ENCODE results near the gene KLHL7.
"Not testable (repeated sequence)": the region's sequence is repeated elsewhere in the genome, so short reads cannot be mapped to it uniquely, and the experiment has no call there.

KLHL7 gene

GRCh38 chr7:23108995-23109394, 3.4 kb downstream of the KLHL7 start:
- no peaks in the 10 kb centered on the region for H3K9me3 ChIP-seq (ENCODE audit: control insufficient read depth, insufficient read depth, low read length)
- H3K27ac ChIP-seq (ENCODE audit: low read depth, low read length): no peak overlapping the region
- H3K4me3 ChIP-seq (ENCODE audit: low read depth, low read length): peak overlapping the region; percentile 86; the same call in 1 of the 2 replicates
- no peaks in the 10 kb centered on the region for H3K36me3 ChIP-seq (ENCODE audit: control insufficient read depth, insufficient read depth, low read length)
- H3K27me3 ChIP-seq (ENCODE audit: control insufficient read depth, insufficient read depth, low read length): no peaks in the 10 kb centered on the region
- H3K9ac ChIP-seq (ENCODE audit: low read depth, low read length): no peak overlapping the region
- H3K4me1 ChIP-seq (ENCODE audit: control insufficient read depth, insufficient read depth, low read length): peaks cover 39% of the 10 kb centered on the region

- no peak overlapping the region for H3K4me3 ChIP-seq (ENCODE audit: low read depth, low read length)
- H3K36me3 ChIP-seq (ENCODE audit: control insufficient read depth, insufficient read depth, low read length): no peaks in the 10 kb centered on the region
- no peak overlapping the region for H3K27ac ChIP-seq (ENCODE audit: low read depth, low read length)
- peaks cover 44% of the 10 kb centered on the region for H3K4me1 ChIP-seq (ENCODE audit: control insufficient read depth, insufficient read depth, low read length)
- no peaks in the 10 kb centered on the region for H3K9me3 ChIP-seq (ENCODE audit: control insufficient read depth, insufficient read depth, low read length)
- H3K27me3 ChIP-seq (ENCODE audit: control insufficient read depth, insufficient read depth, low read length): no peaks in the 10 kb centered on the region
- no peak overlapping the region for H3K9ac ChIP-seq (ENCODE audit: low read depth, low read length)
These were observed 3.9 kb downstream of the KLHL7 start for GRCh38 chr7:23109470-23109869.

DNA sequence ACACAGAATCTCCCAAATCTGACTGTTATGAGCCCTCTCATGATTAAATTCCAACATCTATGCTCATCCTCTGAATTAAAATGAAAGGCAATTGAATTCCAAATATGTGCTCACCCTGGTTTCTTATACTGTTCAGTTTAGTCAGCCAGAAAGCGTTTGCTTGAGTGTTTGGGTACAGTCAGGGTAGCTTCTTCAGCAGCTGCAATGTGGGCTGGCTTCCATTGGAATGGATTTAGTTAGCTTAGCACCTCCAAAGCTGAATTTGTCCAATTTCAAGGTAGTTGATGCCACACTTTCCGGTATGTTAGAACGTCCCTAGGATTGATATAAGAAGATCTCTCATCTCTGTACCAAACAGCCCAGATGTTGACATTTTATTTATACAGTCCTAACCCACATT, 9.3 kb downstream of the KLHL7 start:
- no peak overlapping the region for H3K4me3 ChIP-seq (ENCODE audit: low read depth, low read length)
- H3K27ac ChIP-seq (ENCODE audit: low read depth, low read length): peak overlapping the region; percentile 95
- no peak overlapping the region for H3K9ac ChIP-seq (ENCODE audit: low read depth, low read length)
- H3K9me3 ChIP-seq (ENCODE audit: control insufficient read depth, insufficient read depth, low read length): no peaks in the 10 kb centered on the region
- peaks cover 65% of the 10 kb centered on the region for H3K4me1 ChIP-seq (ENCODE audit: control insufficient read depth, insufficient read depth, low read length)
- no peaks in the 10 kb centered on the region for H3K27me3 ChIP-seq (ENCODE audit: control insufficient read depth, insufficient read depth, low read length)
- 0 out of 2 replicates have a peak, but pooled peaks cover 5% of the 10 kb centered on the region for H3K36me3 ChIP-seq (ENCODE audit: control insufficient read depth, insufficient read depth, low read length)

DNA sequence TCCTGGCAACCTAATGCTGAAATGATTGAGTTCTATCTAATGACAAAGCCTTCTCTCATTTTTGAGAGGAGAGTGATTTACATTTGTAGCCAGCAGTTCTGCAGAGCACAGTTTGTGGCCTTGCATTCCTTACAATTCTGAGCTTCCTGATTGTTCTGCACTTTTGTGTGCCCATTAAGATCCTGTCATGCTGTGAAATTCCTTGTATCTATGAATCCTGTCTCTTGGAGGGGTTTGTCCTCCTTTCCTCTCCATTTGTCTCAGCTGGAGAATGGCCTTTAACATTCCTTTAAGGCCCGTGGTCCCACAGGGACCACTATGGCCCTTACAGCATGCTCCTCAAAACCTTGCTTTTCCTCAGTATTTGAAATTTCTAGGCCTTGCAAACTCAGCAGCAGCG, 10.4 kb downstream of the KLHL7 start:
- Histone ChIP-seq H3K9ac (ENCODE audit: low read depth, low read length) (0 out of 2 replicates have a peak overlapping the region, but pooled peaks have one; percentile 4), H3K9me3 (ENCODE audit: control insufficient read depth, insufficient read depth, low read length) (no peaks in the 10 kb centered on the region), H3K36me3 (ENCODE audit: control insufficient read depth, insufficient read depth, low read length) (0 out of 2 replicates have a peak, but pooled peaks cover 5% of the 10 kb centered on the region), H3K4me1 (ENCODE audit: control insufficient read depth, insufficient read depth, low read length) (peaks cover 65% of the 10 kb centered on the region), H3K27me3 (ENCODE audit: control insufficient read depth, insufficient read depth, low read length) (no peaks in the 10 kb centered on the region), H3K4me3 (ENCODE audit: low read depth, low read length) (peak overlapping the region; percentile 0; the same call in 1 of the 2 replicates), H3K27ac (ENCODE audit: low read depth, low read length) (peak overlapping the region; percentile 95)

DNA sequence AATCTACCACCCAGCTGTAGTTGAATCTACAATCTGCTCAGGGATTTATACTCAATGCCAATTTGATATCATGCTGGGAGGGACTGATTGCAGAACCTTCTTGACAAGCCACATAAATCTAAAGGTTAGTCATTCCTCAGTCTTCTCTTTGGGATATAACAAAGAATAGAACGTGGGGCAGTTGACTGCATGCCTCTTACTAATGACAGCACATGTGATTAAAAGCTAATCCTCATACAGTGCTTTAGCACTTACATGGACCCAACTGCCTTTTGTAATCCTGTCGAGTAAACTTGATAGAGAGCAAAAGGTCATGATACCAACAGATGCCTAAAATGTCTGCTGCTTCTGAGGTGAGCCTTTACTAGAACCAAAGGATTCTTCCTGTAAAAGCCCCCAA, 12.3 kb downstream of the KLHL7 start:
- no peak overlapping the region for H3K4me3 ChIP-seq (ENCODE audit: low read depth, low read length)
- H3K27ac ChIP-seq (ENCODE audit: low read depth, low read length): peak overlapping the region; percentile 31
- H3K27me3 ChIP-seq (ENCODE audit: control insufficient read depth, insufficient read depth, low read length): no peaks in the 10 kb centered on the region
- peaks cover 5% of the 10 kb centered on the region; the same call in 1 of the 2 replicates for H3K36me3 ChIP-seq (ENCODE audit: control insufficient read depth, insufficient read depth, low read length)
- no peak overlapping the region for H3K9ac ChIP-seq (ENCODE audit: low read depth, low read length)
- peaks cover 51% of the 10 kb centered on the region for H3K4me1 ChIP-seq (ENCODE audit: control insufficient read depth, insufficient read depth, low read length)
- H3K9me3 ChIP-seq (ENCODE audit: control insufficient read depth, insufficient read depth, low read length): no peaks in the 10 kb centered on the region

- peaks cover 14% of the 10 kb centered on the region for H3K36me3 ChIP-seq (ENCODE audit: control insufficient read depth, insufficient read depth, low read length)
- peaks cover 29% of the 10 kb centered on the region for H3K4me1 ChIP-seq (ENCODE audit: control insufficient read depth, insufficient read depth, low read length)
- H3K9ac ChIP-seq (ENCODE audit: low read depth, low read length): no peak overlapping the region
- no peaks in the 10 kb centered on the region for H3K27me3 ChIP-seq (ENCODE audit: control insufficient read depth, insufficient read depth, low read length)
- H3K9me3 ChIP-seq (ENCODE audit: control insufficient read depth, insufficient read depth, low read length): no peaks in the 10 kb centered on the region
- no peak overlapping the region for H3K27ac ChIP-seq (ENCODE audit: low read depth, low read length)
- H3K4me3 ChIP-seq (ENCODE audit: low read depth, low read length): no peak overlapping the region
These were observed 14.5 kb downstream of the KLHL7 start for GRCh38 chr7:23120106-23120505.

- Histone ChIP-seq H3K36me3 (ENCODE audit: control insufficient read depth, insufficient read depth, low read length) (peaks cover 25% of the 10 kb centered on the region), H3K27me3 (ENCODE audit: control insufficient read depth, insufficient read depth, low read length) (no peaks in the 10 kb centered on the region), H3K27ac (ENCODE audit: low read depth, low read length) (no peak overlapping the region), H3K9me3 (ENCODE audit: control insufficient read depth, insufficient read depth, low read length) (no peaks in the 10 kb centered on the region), H3K4me3 (ENCODE audit: low read depth, low read length) (no peak overlapping the region), H3K9ac (ENCODE audit: low read depth, low read length) (no peak overlapping the region), H3K4me1 (ENCODE audit: control insufficient read depth, insufficient read depth, low read length) (peaks cover 19% of the 10 kb centered on the region)
These were observed 15.6 kb downstream of the KLHL7 start for GRCh38 chr7:23121165-23121564.

DNA sequence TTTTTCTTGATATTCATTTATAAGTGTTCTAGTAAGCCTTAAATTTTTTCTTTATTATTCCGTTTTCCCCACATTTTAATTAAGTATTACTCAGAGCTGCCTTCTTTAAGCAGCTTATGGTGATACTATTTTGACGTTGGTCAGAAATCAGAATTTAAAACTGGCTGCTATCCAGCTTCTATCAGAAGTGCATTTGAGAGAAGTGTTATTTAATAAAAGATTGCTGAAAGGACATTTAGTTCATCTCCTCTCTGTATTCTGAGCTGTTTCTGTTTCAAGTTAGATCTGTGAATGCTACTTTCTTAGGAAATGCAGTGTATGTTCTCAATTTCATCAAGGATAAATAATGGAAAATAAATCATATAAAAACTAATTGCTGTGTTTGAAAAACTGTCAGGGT, 17.4 kb downstream of the KLHL7 start:
- Histone ChIP-seq H3K9ac (ENCODE audit: low read depth, low read length) (no peak overlapping the region), H3K4me3 (ENCODE audit: low read depth, low read length) (no peak overlapping the region), H3K27me3 (ENCODE audit: control insufficient read depth, insufficient read depth, low read length) (no peaks in the 10 kb centered on the region), H3K9me3 (ENCODE audit: control insufficient read depth, insufficient read depth, low read length) (no peaks in the 10 kb centered on the region), H3K27ac (ENCODE audit: low read depth, low read length) (no peak overlapping the region), H3K4me1 (ENCODE audit: control insufficient read depth, insufficient read depth, low read length) (peaks cover 3% of the 10 kb centered on the region), H3K36me3 (ENCODE audit: control insufficient read depth, insufficient read depth, low read length) (peaks cover 43% of the 10 kb centered on the region)

DNA sequence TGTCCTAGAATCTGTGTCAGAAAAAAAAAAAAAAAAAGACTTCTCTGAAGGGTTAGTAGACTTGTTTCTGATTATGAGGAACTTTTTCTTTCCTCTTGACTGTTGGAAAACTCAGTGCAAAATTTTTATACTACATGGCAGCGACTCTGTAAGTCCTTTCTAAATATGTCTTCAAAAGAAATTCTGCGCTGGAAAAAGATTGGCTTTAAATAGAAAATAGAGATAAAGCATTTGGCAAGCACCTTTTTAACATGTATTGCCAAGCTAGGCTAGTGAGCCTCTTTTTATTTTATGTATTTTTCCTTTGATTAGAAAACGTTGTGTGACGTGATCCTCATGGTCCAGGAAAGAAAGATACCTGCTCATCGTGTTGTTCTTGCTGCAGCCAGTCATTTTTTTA, 17.9 kb downstream of the KLHL7 start:
- peaks cover 45% of the 10 kb centered on the region for H3K36me3 ChIP-seq (ENCODE audit: control insufficient read depth, insufficient read depth, low read length)
- no peaks in the 10 kb centered on the region for H3K9me3 ChIP-seq (ENCODE audit: control insufficient read depth, insufficient read depth, low read length)
- no peaks in the 10 kb centered on the region for H3K4me1 ChIP-seq (ENCODE audit: control insufficient read depth, insufficient read depth, low read length)
- H3K9ac ChIP-seq (ENCODE audit: low read depth, low read length): no peak overlapping the region
- H3K27ac ChIP-seq (ENCODE audit: low read depth, low read length): no peak overlapping the region
- H3K27me3 ChIP-seq (ENCODE audit: control insufficient read depth, insufficient read depth, low read length): no peaks in the 10 kb centered on the region
- no peak overlapping the region for H3K4me3 ChIP-seq (ENCODE audit: low read depth, low read length)

- H3K36me3 ChIP-seq (ENCODE audit: control insufficient read depth, insufficient read depth, low read length): peaks cover 60% of the 10 kb centered on the region
- H3K9me3 ChIP-seq (ENCODE audit: control insufficient read depth, insufficient read depth, low read length): no peaks in the 10 kb centered on the region
- no peak overlapping the region for H3K27ac ChIP-seq (ENCODE audit: low read depth, low read length)
- H3K4me1 ChIP-seq (ENCODE audit: control insufficient read depth, insufficient read depth, low read length): no peaks in the 10 kb centered on the region
- H3K9ac ChIP-seq (ENCODE audit: low read depth, low read length): no peak overlapping the region
- no peaks in the 10 kb centered on the region for H3K27me3 ChIP-seq (ENCODE audit: control insufficient read depth, insufficient read depth, low read length)
- H3K4me3 ChIP-seq (ENCODE audit: low read depth, low read length): no peak overlapping the region
These were observed 23.5 kb downstream of the KLHL7 start for GRCh38 chr7:23129036-23129435.

DNA sequence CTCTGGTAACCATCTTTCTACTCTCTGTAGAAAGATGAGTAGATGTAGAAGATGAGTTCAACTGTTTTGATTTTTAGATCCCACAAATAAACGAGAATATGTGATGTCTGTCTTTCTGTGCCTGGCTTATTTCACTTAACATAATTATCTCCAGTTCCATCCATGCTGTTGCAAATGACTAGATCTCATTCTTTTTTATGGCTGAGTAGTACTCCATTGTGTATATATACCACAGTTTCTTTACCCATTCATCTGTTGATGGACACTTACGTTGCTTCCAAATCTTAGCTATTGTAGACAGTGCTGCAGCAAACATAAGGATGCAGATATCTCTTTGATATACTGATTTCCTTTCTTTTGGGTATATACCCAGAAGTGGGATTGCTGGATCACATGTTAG, 26.2 kb downstream of the KLHL7 start:
- H3K9ac ChIP-seq (ENCODE audit: low read depth, low read length); H3K27ac ChIP-seq (ENCODE audit: low read depth, low read length); H3K9me3 ChIP-seq (ENCODE audit: control insufficient read depth, insufficient read depth, low read length); H3K4me1 ChIP-seq (ENCODE audit: control insufficient read depth, insufficient read depth, low read length); H3K4me3 ChIP-seq (ENCODE audit: low read depth, low read length); H3K27me3 ChIP-seq (ENCODE audit: control insufficient read depth, insufficient read depth, low read length): not testable (repeated sequence)
- peaks cover 34% of the 10 kb centered on the region for H3K36me3 ChIP-seq (ENCODE audit: control insufficient read depth, insufficient read depth, low read length)

GRCh38 chr7:23133797-23134196, 28.2 kb downstream of the KLHL7 start:
- H3K9ac ChIP-seq (ENCODE audit: low read depth, low read length): no peak overlapping the region
- peaks cover 14% of the 10 kb centered on the region for H3K36me3 ChIP-seq (ENCODE audit: control insufficient read depth, insufficient read depth, low read length)
- H3K27me3 ChIP-seq (ENCODE audit: control insufficient read depth, insufficient read depth, low read length): no peaks in the 10 kb centered on the region
- no peaks in the 10 kb centered on the region for H3K9me3 ChIP-seq (ENCODE audit: control insufficient read depth, insufficient read depth, low read length)
- H3K27ac ChIP-seq (ENCODE audit: low read depth, low read length): no peak overlapping the region
- H3K4me3 ChIP-seq (ENCODE audit: low read depth, low read length): no peak overlapping the region
- peaks cover 9% of the 10 kb centered on the region for H3K4me1 ChIP-seq (ENCODE audit: control insufficient read depth, insufficient read depth, low read length)
